SK-N-SH (cell line): ENCODE data around the gene ABHD12. TPM values are rescaled to one million over a fixed set of nuclear protein-coding genes. Genes with fewer than 3 reads are reported as not detected.

ENCODE experiments used
- CTCF ChIA-PET: fragments of 300-600, 350-600 bp; formaldehyde crosslinking; extraction: SDS; loops from one replicate; lab custom pipeline; 2021; lab: Yijun Ruan, JAX
- POLR2A ChIA-PET: fragments of 350-600 bp; sonication (Branson Sonifier 250); formaldehyde crosslinking; extraction: SDS; loops from one replicate; lab custom pipeline; 2020; ENCODE audit warnings: antibody characterized with exemption, inconsistent platforms; lab: Yijun Ruan, JAX
- DNase-seq: peaks from one replicate; pipeline ENCODE4 v3.0.0; 2012
- H2AFZ ChIP-seq: fragments of 200-600 bp; sonication (generic); 2 replicates; pipeline ENCODE4 v1.8.1; 2016; ENCODE audit warnings: antibody characterized with exemption, mild to moderate bottlenecking, low read depth
- H3F3A ChIP-seq: fragments of 200-600 bp; sonication (generic); replicated peaks from 2 replicates; pipeline ENCODE3; 2016; ENCODE audit warnings: antibody characterized with exemption, mild to moderate bottlenecking; ENCODE audit not compliant: insufficient read depth
- H3K27ac ChIP-seq, 2 experiments: fragments of 200-500 bp in 1 of 2; fragments of 200-600 bp in 1 of 2; sonication (Bioruptor generic) in 1 of 2; sonication (generic), shearing (Covaris generic) in 1 of 2; 2 replicates each; pipeline versions ENCODE4 v1.5.1 to v1.6.1; 2014 to 2016; ENCODE audit warnings: low read depth in 2 of 2, inconsistent platforms in 1 of 2, low read length in 1 of 2, mild to moderate bottlenecking in 1 of 2, mixed read lengths in 1 of 2
- H3K27me3 ChIP-seq: fragments of 200-600 bp; sonication (generic), shearing (Covaris generic); 2 replicates; pipeline ENCODE4 v1.6.1; 2016; ENCODE audit warnings: mixed run types; ENCODE audit not compliant: insufficient read depth
- H3K36me3 ChIP-seq, 2 experiments: fragments of 200-500 bp in 1 of 2; fragments of 200-600 bp in 1 of 2; sonication (Bioruptor generic) in 1 of 2; sonication (generic) in 1 of 2; replicated peaks in 1 of 2; 2 replicates each; pipeline versions ENCODE3 to v1.5.1; 2014 to 2016; ENCODE audit warnings: low read length in 1 of 2, mild to moderate bottlenecking in 1 of 2; ENCODE audit not compliant: insufficient read depth in 2 of 2, control insufficient read depth in 1 of 2
- H3K4me1 ChIP-seq, 2 experiments: fragments of 200-500 bp in 1 of 2; fragments of 200-600 bp in 1 of 2; sonication (Bioruptor generic) in 1 of 2; sonication (generic), shearing (Covaris generic) in 1 of 2; 2 replicates each; pipeline versions ENCODE4 v1.5.1 to v1.6.1; 2014 to 2016; ENCODE audit warnings: low read depth in 1 of 2, low read length in 1 of 2, mixed run types in 1 of 2; ENCODE audit not compliant: insufficient read depth in 2 of 2, control insufficient read depth in 1 of 2
- H3K4me2 ChIP-seq: fragments of 200-600 bp; sonication (generic), shearing (Covaris generic); 2 replicates; pipeline ENCODE4 v1.6.1; 2017; ENCODE audit warnings: mixed run types
- H3K4me3 ChIP-seq, 2 experiments: fragments of 200-500 bp in 1 of 2; fragments of 200-600 bp in 1 of 2; sonication (Bioruptor generic) in 1 of 2; sonication (generic), shearing (Covaris generic) in 1 of 2; 2 replicates each; pipeline versions ENCODE4 v1.5.1 to v1.8.1; 2014 to 2016; ENCODE audit warnings: low read depth in 2 of 2, inconsistent platforms in 1 of 2, low read length in 1 of 2, mild to moderate bottlenecking in 1 of 2, mixed read lengths in 1 of 2, moderate library complexity in 1 of 2
- H3K79me2 ChIP-seq: fragments of 200-600 bp; sonication (generic); 2 replicates; pipeline ENCODE4 v1.8.1; 2017; ENCODE audit warnings: mild to moderate bottlenecking; ENCODE audit not compliant: insufficient read depth
- H3K9ac ChIP-seq: fragments of 200-600 bp; sonication (generic); 2 replicates; pipeline ENCODE4 v1.6.1; 2017; ENCODE audit warnings: mixed run types
- H3K9me2 ChIP-seq: fragments of 200-600 bp; sonication (generic); 2 replicates; pipeline ENCODE4 v1.6.1; 2017; ENCODE audit warnings: mixed run types
- H3K9me3 ChIP-seq: fragments of 200-600 bp; sonication (generic); 2 replicates; pipeline ENCODE4 v1.6.1; 2017; ENCODE audit warnings: mixed run types, mild to moderate bottlenecking, moderate library complexity
- H4K20me1 ChIP-seq: fragments of 200-600 bp; sonication (generic); 2 replicates; pipeline ENCODE4 v1.6.1; 2017; ENCODE audit warnings: mild to moderate bottlenecking, mixed run types; ENCODE audit not compliant: insufficient read depth
- CHD2 ChIP-seq: fragments of 150-350 bp; IDR thresholded peaks from 2 replicates; pipeline ENCODE4 v1.6.1; 2018; ENCODE audit warnings: low read length; ENCODE audit not compliant: partially characterized antibody
- ELF1 ChIP-seq: IDR thresholded peaks from 2 replicates; pipeline ENCODE4 v1.4.0; 2012
- FOXM1 ChIP-seq: IDR thresholded peaks from 2 replicates; pipeline ENCODE4 v1.4.0; 2012; ENCODE audit warnings: low read depth, mild to moderate bottlenecking
- GABPA ChIP-seq: IDR thresholded peaks from 2 replicates; pipeline ENCODE4 v1.4.0; 2012; ENCODE audit warnings: low read depth, mild to moderate bottlenecking
- NFIC ChIP-seq: IDR thresholded peaks from 2 replicates; pipeline ENCODE4 v1.4.0; 2012; ENCODE audit warnings: borderline replicate concordance
- RAD21 ChIP-seq: IDR thresholded peaks from 2 replicates; pipeline ENCODE4 v1.6.1; 2012; ENCODE audit warnings: mild to moderate bottlenecking, low read length
- TAF1 ChIP-seq: IDR thresholded peaks from 2 replicates; pipeline ENCODE4 v1.6.1; 2012; ENCODE audit warnings: low read depth, mild to moderate bottlenecking, low read length, moderate library complexity, borderline replicate concordance
- USF1 ChIP-seq: IDR thresholded peaks from 2 replicates; pipeline ENCODE4 v1.4.0; 2012; ENCODE audit warnings: low read depth, borderline replicate concordance
- WGBS: methylation state at CpG from one replicate; pipeline ENCODE4 v1.1.6; 2017; ENCODE audit warnings: low lambda C conversion rate; 5-methylcytosine and 5-hydroxymethylcytosine counted together
- polyA plus RNA-seq, 3 experiments: library from polyadenylated mRNA; depleted of rRNA; stranded (reverse); fragments of >200 nt; gene quantifications; 2 replicates each; pipeline ENCODE4 v1.2.3, GENCODE V29; 2012
- TF ChIP-seq, protein P1 (sequence below): fragments of 200-600 bp; sonication (generic); IDR thresholded peaks from 2 replicates; pipeline ENCODE4 v1.6.1; 2017; ENCODE audit warnings: antibody characterized with exemption, mild to moderate bottlenecking, moderate library complexity
- TF ChIP-seq, protein P2 (sequence below): IDR thresholded peaks from 2 replicates; pipeline ENCODE4 v1.6.1; 2012; ENCODE audit warnings: mild to moderate bottlenecking, low read depth, low read length, moderate library complexity

ABHD12 gene
- polyA plus RNA-seq, 1 of the 3 experiments (the other 2 are of a cell fraction): 33.5 TPM

DNA sequence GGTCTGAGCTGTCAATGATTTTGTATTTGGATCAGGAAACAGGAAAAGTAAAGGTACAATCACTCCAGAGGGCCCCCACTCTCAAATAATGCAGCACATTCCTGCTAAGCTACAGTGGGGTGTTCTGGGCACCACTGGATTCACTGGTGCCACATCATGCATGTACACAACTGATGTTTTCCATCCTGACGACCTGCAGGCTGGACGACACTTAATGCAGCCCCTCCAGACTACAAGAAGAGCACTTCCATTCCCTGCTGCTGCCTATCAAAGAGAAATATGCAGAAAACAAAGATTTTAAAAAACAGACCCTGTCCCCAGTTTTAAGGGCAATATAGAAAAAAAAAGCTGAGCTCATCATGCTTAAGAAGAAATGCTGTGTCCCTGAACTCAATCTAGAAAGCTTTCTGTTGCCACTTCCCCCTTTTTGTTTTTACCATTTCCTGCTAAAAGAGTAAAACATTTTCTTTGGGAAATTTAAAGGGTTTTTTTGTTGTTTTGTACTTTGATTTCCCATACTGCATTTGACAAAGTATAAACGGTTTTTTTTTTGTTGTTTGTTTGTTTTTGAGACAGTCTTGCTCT, 35.5 kb downstream of the ABHD12 start:
- TF ChIP-seq ELF1 (no peak), RAD21 (no peak), TAF1 (no peak), NFIC (no peak), CHD2 (no peak), USF1 (no peak), FOXM1 (no peak), GABPA (no peak)
- TF ChIP-seq, protein P1, sequence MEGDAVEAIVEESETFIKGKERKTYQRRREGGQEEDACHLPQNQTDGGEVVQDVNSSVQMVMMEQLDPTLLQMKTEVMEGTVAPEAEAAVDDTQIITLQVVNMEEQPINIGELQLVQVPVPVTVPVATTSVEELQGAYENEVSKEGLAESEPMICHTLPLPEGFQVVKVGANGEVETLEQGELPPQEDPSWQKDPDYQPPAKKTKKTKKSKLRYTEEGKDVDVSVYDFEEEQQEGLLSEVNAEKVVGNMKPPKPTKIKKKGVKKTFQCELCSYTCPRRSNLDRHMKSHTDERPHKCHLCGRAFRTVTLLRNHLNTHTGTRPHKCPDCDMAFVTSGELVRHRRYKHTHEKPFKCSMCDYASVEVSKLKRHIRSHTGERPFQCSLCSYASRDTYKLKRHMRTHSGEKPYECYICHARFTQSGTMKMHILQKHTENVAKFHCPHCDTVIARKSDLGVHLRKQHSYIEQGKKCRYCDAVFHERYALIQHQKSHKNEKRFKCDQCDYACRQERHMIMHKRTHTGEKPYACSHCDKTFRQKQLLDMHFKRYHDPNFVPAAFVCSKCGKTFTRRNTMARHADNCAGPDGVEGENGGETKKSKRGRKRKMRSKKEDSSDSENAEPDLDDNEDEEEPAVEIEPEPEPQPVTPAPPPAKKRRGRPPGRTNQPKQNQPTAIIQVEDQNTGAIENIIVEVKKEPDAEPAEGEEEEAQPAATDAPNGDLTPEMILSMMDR: no peak
- TF ChIP-seq, protein P2, sequence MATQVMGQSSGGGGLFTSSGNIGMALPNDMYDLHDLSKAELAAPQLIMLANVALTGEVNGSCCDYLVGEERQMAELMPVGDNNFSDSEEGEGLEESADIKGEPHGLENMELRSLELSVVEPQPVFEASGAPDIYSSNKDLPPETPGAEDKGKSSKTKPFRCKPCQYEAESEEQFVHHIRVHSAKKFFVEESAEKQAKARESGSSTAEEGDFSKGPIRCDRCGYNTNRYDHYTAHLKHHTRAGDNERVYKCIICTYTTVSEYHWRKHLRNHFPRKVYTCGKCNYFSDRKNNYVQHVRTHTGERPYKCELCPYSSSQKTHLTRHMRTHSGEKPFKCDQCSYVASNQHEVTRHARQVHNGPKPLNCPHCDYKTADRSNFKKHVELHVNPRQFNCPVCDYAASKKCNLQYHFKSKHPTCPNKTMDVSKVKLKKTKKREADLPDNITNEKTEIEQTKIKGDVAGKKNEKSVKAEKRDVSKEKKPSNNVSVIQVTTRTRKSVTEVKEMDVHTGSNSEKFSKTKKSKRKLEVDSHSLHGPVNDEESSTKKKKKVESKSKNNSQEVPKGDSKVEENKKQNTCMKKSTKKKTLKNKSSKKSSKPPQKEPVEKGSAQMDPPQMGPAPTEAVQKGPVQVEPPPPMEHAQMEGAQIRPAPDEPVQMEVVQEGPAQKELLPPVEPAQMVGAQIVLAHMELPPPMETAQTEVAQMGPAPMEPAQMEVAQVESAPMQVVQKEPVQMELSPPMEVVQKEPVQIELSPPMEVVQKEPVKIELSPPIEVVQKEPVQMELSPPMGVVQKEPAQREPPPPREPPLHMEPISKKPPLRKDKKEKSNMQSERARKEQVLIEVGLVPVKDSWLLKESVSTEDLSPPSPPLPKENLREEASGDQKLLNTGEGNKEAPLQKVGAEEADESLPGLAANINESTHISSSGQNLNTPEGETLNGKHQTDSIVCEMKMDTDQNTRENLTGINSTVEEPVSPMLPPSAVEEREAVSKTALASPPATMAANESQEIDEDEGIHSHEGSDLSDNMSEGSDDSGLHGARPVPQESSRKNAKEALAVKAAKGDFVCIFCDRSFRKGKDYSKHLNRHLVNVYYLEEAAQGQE: no peak
- Histone ChIP-seq H4K20me1 (no peaks in the 10 kb centered on the region), H3K9ac (no peak overlapping the region), H3K36me3 (no peaks in the 10 kb centered on the region), H3K4me1 (peaks cover 0 to 15% of the 10 kb centered on the region in 2 experiments; a peak in 1 of 4 replicates), H3K4me3 (no peak overlapping the region), H3K9me2 (no peaks in the 10 kb centered on the region; the same call in 1 of the 2 replicates), H3K4me2 (no peak overlapping the region), H3K79me2 (peaks cover 40% of the 10 kb centered on the region), H3K9me3 (no peaks in the 10 kb centered on the region), H3K27ac (no peak overlapping the region), H3K27me3 (no peaks in the 10 kb centered on the region), H3F3A (peaks cover 6% of the 10 kb centered on the region), H2AFZ (no peak overlapping the region)
- CTCF ChIA-PET: interaction anchor here (0.8 kb wide), 1 partner anchor 44 kb away, joined by 3 read pairs; no protein-coding TSS in a partner anchor
- 63% methylated on average over 3 of the region's 3 CpGs for WGBS
- no peak for DNase-seq
- POLR2A ChIA-PET: no interaction called here
